T-cell (primary cell): ENCODE data around the gene PRKCA. TPM values are rescaled to one million over a fixed set of nuclear protein-coding genes. Genes with fewer than 3 reads are reported as not detected.

Experiments used
- ATAC-seq, 4 experiments: fragments of 200-7000 bp in 3 of 4; fragments of 150-1000 bp in 1 of 4; cut with Tn5 transposase; replicated peaks in 1 of 4; 1 replicate in 3 of 4; 2 replicates in 1 of 4; pipeline ENCODE4 v1.10.0; 2021; ENCODE audit warnings: moderate library complexity in 3 of 4, mild to moderate bottlenecking in 2 of 4, moderate number of reproducible peaks in 1 of 4
- CTCF ChIA-PET, 2 donors: fragments of 300-600 bp; sonication (Branson Sonifier 250); formaldehyde crosslinking; loops; one replicate each; lab custom pipeline; 2022; ENCODE audit warnings: antibody characterized with exemption in 2 of 2; lab: Charles Lee
- POLR2A ChIA-PET, 2 donors: fragments of 300-600 bp; sonication (Branson Sonifier 250); formaldehyde crosslinking; loops; one replicate each; lab custom pipeline; 2022; ENCODE audit warnings: antibody characterized with exemption in 2 of 2; lab: Charles Lee
- DNase-seq, 35 experiments: peaks; one replicate each; pipeline versions ENCODE4 v3.0.0 to v3.0.0-alpha.2; 2013 to 2023
- H3K27ac ChIP-seq: one replicate; pipeline ENCODE4 v1.5.1; 2013; ENCODE audit warnings: low read length
- H3K27me3 ChIP-seq, 2 experiments: replicated peaks in 1 of 2; 1 replicate in 1 of 2; 2 replicates in 1 of 2; pipeline versions ENCODE4 v1.6.1 to v1.7.0; 2013; ENCODE audit warnings: low read length in 1 of 2, mixed read lengths in 1 of 2; ENCODE audit not compliant: control insufficient read depth in 2 of 2, insufficient read depth in 2 of 2; ENCODE audit errors: extremely low read depth in 1 of 2
- H3K36me3 ChIP-seq, 2 donors: 1 replicate in 1 of 2; 2 replicates in 1 of 2; pipeline versions ENCODE4 v1.6.1 to v1.7.0; 2013; ENCODE audit warnings: low read length in 1 of 2; ENCODE audit not compliant: control insufficient read depth in 2 of 2, insufficient read depth in 1 of 2; ENCODE audit errors: extremely low read depth in 1 of 2
- H3K4me1 ChIP-seq, 2 experiments: 1 replicate in 1 of 2; 2 replicates in 1 of 2; pipeline versions ENCODE4 v1.6.1 to v1.7.0; 2013; ENCODE audit warnings: low read length in 2 of 2, mixed read lengths in 1 of 2; ENCODE audit not compliant: insufficient read depth in 2 of 2, control insufficient read depth in 1 of 2; ENCODE audit errors: extremely low read depth in 1 of 2
- H3K4me3 ChIP-seq, 2 donors: 1 replicate in 1 of 2; 2 replicates in 1 of 2; pipeline versions ENCODE4 v1.5.1 to v1.7.0; 2013; ENCODE audit warnings: mild to moderate bottlenecking in 2 of 2, low read length in 1 of 2, moderate library complexity in 1 of 2; ENCODE audit not compliant: control insufficient read depth in 1 of 2; ENCODE audit errors: extremely low read depth in 1 of 2
- H3K9me3 ChIP-seq: 2 replicates; pipeline ENCODE4 v1.7.0; 2013
- H3K27ac Mint-ChIP-seq, 2 donors: one replicate each; pipeline ENCODE4 v1.8.0; 2020 to 2021; ENCODE audit warnings: mild to moderate bottlenecking in 2 of 2, mixed read lengths in 2 of 2
- H3K27me3 Mint-ChIP-seq, 2 donors: one replicate each; pipeline ENCODE4 v1.8.0; 2021 to 2022; ENCODE audit warnings: mixed read lengths in 2 of 2
- H3K36me3 Mint-ChIP-seq: one replicate; pipeline ENCODE4 v1.8.0; 2021; ENCODE audit warnings: mixed read lengths
- H3K4me1 Mint-ChIP-seq, 3 donors: one replicate each; pipeline ENCODE4 v1.8.0; 2020 to 2022; ENCODE audit warnings: mixed read lengths in 3 of 3, mild to moderate bottlenecking in 1 of 3
- H3K4me3 Mint-ChIP-seq, 3 donors: one replicate each; pipeline ENCODE4 v1.8.0; 2020 to 2022; ENCODE audit warnings: mild to moderate bottlenecking in 3 of 3, mixed read lengths in 3 of 3, moderate library complexity in 3 of 3
- H3K9me3 Mint-ChIP-seq, 3 donors: one replicate each; pipeline ENCODE4 v1.8.0; 2020 to 2022; ENCODE audit warnings: mixed read lengths in 3 of 3
- WGBS: methylation state at CpG from one replicate; pipeline ENCODE4 v1.1.5; 2013; ENCODE audit warnings: missing lambda C conversion rate; ENCODE audit not compliant: insufficient coverage; 5-methylcytosine and 5-hydroxymethylcytosine counted together
- total RNA-seq, 35 experiments: library from RNA in 6 of 35; stranded (reverse) in 6 of 35; fragments of 120-200 nt in 1 of 35; gene quantifications; one replicate each; pipeline versions ENCODE4 v1.2.1 to v1.2.4 and lab custom pipeline; 2013 to 2026

The PRKCA gene
- total RNA-seq, 5 donors from 2014 or later (not counting 1 experiment from before 2014, with no cell fraction given), result 75.9 to 128 (median 82.0) TPM

GRCh38 chr17:66595893-66596292, 293.5 kb downstream of the PRKCA start:
- no peaks in the 10 kb centered on the region for H3K36me3 ChIP-seq
- H3K27ac ChIP-seq, result no peak overlapping the region
- H3K36me3 Mint-ChIP-seq, result peaks cover 29% of the 10 kb centered on the region
- POLR2A ChIA-PET, result no interaction called here
- H3K27me3 Mint-ChIP-seq, result no peaks in the 10 kb centered on the region
- no peak for DNase-seq
- H3K27me3 ChIP-seq, result no peaks in the 10 kb centered on the region
- no peak overlapping the region for H3K4me3 ChIP-seq
- 89% methylated on average over 8 of the region's 12 CpGs for WGBS
- H3K27ac Mint-ChIP-seq, result no peak overlapping the region
- CTCF ChIA-PET, result interaction anchor here in 1 of 2 donors (0.7 kb wide), 1 partner anchor 504 kb away, joined by 4 read pairs; no protein-coding TSS in a partner anchor
- no peaks in the 10 kb centered on the region for H3K9me3 ChIP-seq
- H3K4me1 Mint-ChIP-seq, result peaks cover 5 to 8% (median 8%) of the 10 kb centered on the region in 3 donors
- H3K4me3 Mint-ChIP-seq, result no peak overlapping the region
- no peak for ATAC-seq
- H3K4me1 ChIP-seq, result no peaks in the 10 kb centered on the region
- no peaks in the 10 kb centered on the region for H3K9me3 Mint-ChIP-seq

GRCh38 chr17:66602659-66603384, 300.4 kb downstream of the PRKCA start:
- Histone ChIP-seq H3K4me3 (no peak overlapping the region), H3K4me1 (no peaks in the 10 kb centered on the region), H3K9me3 (no peaks in the 10 kb centered on the region), H3K36me3 (no peaks in the 10 kb centered on the region), H3K27ac (no peak overlapping the region), H3K27me3 (no peaks in the 10 kb centered on the region)
- POLR2A ChIA-PET, result no interaction called here
- 98% methylated on average over 9 of the region's 14 CpGs for WGBS
- H3K4me1 Mint-ChIP-seq, result peaks cover 16 to 28% (median 18%) of the 10 kb centered on the region in 3 donors
- CTCF ChIA-PET, result no interaction called here
- no peak overlapping the region for H3K4me3 Mint-ChIP-seq
- no peak overlapping the region for H3K27ac Mint-ChIP-seq
- ATAC-seq, result no peak
- DNase-seq, result no peak
- no peaks in the 10 kb centered on the region for H3K27me3 Mint-ChIP-seq
- H3K36me3 Mint-ChIP-seq, result peaks cover 30% of the 10 kb centered on the region
- H3K9me3 Mint-ChIP-seq, result no peaks in the 10 kb centered on the region

- no peak for ATAC-seq
- peaks cover 6 to 11% (median 7%) of the 10 kb centered on the region in 3 donors for H3K9me3 Mint-ChIP-seq
- Histone ChIP-seq H3K4me1 (no peaks in the 10 kb centered on the region), H3K27me3 (no peaks in the 10 kb centered on the region), H3K27ac (no peak overlapping the region), H3K4me3 (no peak overlapping the region), H3K36me3 (peaks cover 0 to 3% of the 10 kb centered on the region in 2 donors), H3K9me3 (no peaks in the 10 kb centered on the region)
- CTCF ChIA-PET, result no interaction called here
- DNase-seq, result no peak
- no peak overlapping the region for H3K27ac Mint-ChIP-seq
- H3K27me3 Mint-ChIP-seq, result no peaks in the 10 kb centered on the region
- no peak overlapping the region for H3K4me3 Mint-ChIP-seq
- H3K36me3 Mint-ChIP-seq, result peaks cover 44% of the 10 kb centered on the region
- H3K4me1 Mint-ChIP-seq, result peaks cover 16 to 28% (median 22%) of the 10 kb centered on the region in 3 donors
- POLR2A ChIA-PET, result no interaction called here
These were observed 302.0 kb downstream of the PRKCA start for GRCh38 chr17:66604376-66604775.

- no peak for DNase-seq
- Mint-ChIP-seq H3K36me3 (peaks cover 49% of the 10 kb centered on the region), H3K27ac (no peak overlapping the region), H3K9me3 (peaks cover 10 to 19% (median 17%) of the 10 kb centered on the region in 3 donors), H3K27me3 (no peaks in the 10 kb centered on the region), H3K4me1 (peaks cover 16 to 34% (median 25%) of the 10 kb centered on the region in 3 donors), H3K4me3 (no peak overlapping the region)
- peaks cover 0 to 3% of the 10 kb centered on the region in 2 donors for H3K36me3 ChIP-seq
- no CpG with 5 or more reads among the region's 4 CpGs for WGBS
- no peak overlapping the region for H3K4me3 ChIP-seq
- ChIA-PET POLR2A (no interaction called here), CTCF (no interaction called here)
- H3K27me3 ChIP-seq, result no peaks in the 10 kb centered on the region
- no peaks in the 10 kb centered on the region for H3K4me1 ChIP-seq
- H3K27ac ChIP-seq, result no peak overlapping the region
- H3K9me3 ChIP-seq, result peaks cover 3% of the 10 kb centered on the region
- no peak for ATAC-seq
These were observed 303.1 kb downstream of the PRKCA start for GRCh38 chr17:66605541-66605940.

- WGBS, result no CpG with 5 or more reads among the region's 9 CpGs
- peaks cover 18 to 29% (median 29%) of the 10 kb centered on the region in 3 donors for H3K9me3 Mint-ChIP-seq
- no peak overlapping the region for H3K27ac ChIP-seq
- peaks cover 0 to 3% of the 10 kb centered on the region in 2 donors for H3K36me3 ChIP-seq
- H3K4me3 Mint-ChIP-seq, result no peak overlapping the region
- peaks cover 6% of the 10 kb centered on the region for H3K9me3 ChIP-seq
- H3K4me3 ChIP-seq, result peak overlapping the region in 1 of 2 donors; percentile 50
- H3K27me3 ChIP-seq, result no peaks in the 10 kb centered on the region
- no peak overlapping the region for H3K27ac Mint-ChIP-seq
- H3K36me3 Mint-ChIP-seq, result peaks cover 40% of the 10 kb centered on the region
- CTCF ChIA-PET, result interaction anchor here in 1 of 2 donors (0.5 kb wide), 1 partner anchor 162 kb away, joined by 10 read pairs; no protein-coding TSS in a partner anchor
- POLR2A ChIA-PET, result no interaction called here
- no peaks in the 10 kb centered on the region for H3K27me3 Mint-ChIP-seq
- H3K4me1 Mint-ChIP-seq, result peaks cover 28 to 48% (median 36%) of the 10 kb centered on the region in 3 donors
- DNase-seq, result no peak
- no peak for ATAC-seq
- H3K4me1 ChIP-seq, result peaks cover 0 to 3% of the 10 kb centered on the region in 2 experiments
These were observed 308.1 kb downstream of the PRKCA start for GRCh38 chr17:66610361-66611133.

- Histone ChIP-seq H3K36me3 (peaks cover 0 to 3% of the 10 kb centered on the region in 2 donors), H3K9me3 (peaks cover 6% of the 10 kb centered on the region), H3K27me3 (no peaks in the 10 kb centered on the region), H3K4me3 (no peak overlapping the region), H3K27ac (no peak overlapping the region), H3K4me1 (peaks cover 0 to 3% of the 10 kb centered on the region in 2 experiments)
- H3K27ac Mint-ChIP-seq, result no peak overlapping the region
- POLR2A ChIA-PET, result no interaction called here
- no peak overlapping the region for H3K4me3 Mint-ChIP-seq
- peaks cover 37% of the 10 kb centered on the region for H3K36me3 Mint-ChIP-seq
- no peak for DNase-seq
- peaks cover 18 to 29% (median 29%) of the 10 kb centered on the region in 3 donors for H3K9me3 Mint-ChIP-seq
- CTCF ChIA-PET, result no interaction called here
- H3K27me3 Mint-ChIP-seq, result no peaks in the 10 kb centered on the region
- H3K4me1 Mint-ChIP-seq, result peaks cover 31 to 50% (median 34%) of the 10 kb centered on the region in 3 donors
- ATAC-seq, result no peak
These were observed 309.0 kb downstream of the PRKCA start for GRCh38 chr17:66611397-66611796.
